A549 treated with CpdA at 1 μM for 4 hours (cell line): Measurements from ENCODE around the gene PRKD3. TPM values are rescaled to one million over a fixed set of nuclear protein-coding genes. Genes with fewer than 3 reads are reported as not detected.

Experiments used
- total RNA-seq: library from RNA; stranded (reverse); fragments of 200-300 nt; extraction: Qiagen RNA extraction; gene quantifications from 5 replicates; pipeline ENCODE4 v1.2.3, GENCODE V29; 2022; ENCODE audit warnings: low read depth

The PRKD3 gene
- 9.5 to 13.6 TPM (median 12.6 TPM) in 5 replicates for total RNA-seq

GRCh38 chr2:37324786-37325624 lies at the start of gene PRKD3:
Gene PRKD3 (minus strand): TSS chr2:37324833. CDS start chr2:37316524, 8,309 bp downstream.

GRCh38 chr2:37344453-37345361 lies 20.1 kb upstream of the PRKD3 start, which contains the start of gene QPCT:
Gene QPCT (plus strand): TSS chr2:37344630. CDS start chr2:37344732, 102 bp downstream.

Other genes with a start within 250 kb of the PRKD3 start
- 6.2 to 8.0 TPM (median 7.0 TPM) in 5 replicates for gene HEATR5B, start 240.5 kb downstream of the PRKD3 start, total RNA-seq
- gene GPATCH11, start 240.3 kb downstream of the PRKD3 start, total RNA-seq = 9.1 to 13.1 TPM (median 10.0 TPM) in 5 replicates
- gene EIF2AK2, start 167.9 kb downstream of the PRKD3 start, total RNA-seq = 18.9 to 35.6 TPM (median 26.0 TPM) in 5 replicates
- gene SULT6B1, start 136.2 kb downstream of the PRKD3 start, total RNA-seq = not detected in 5 replicates
- 39.5 to 52.7 TPM (median 43.0 TPM) in 5 replicates for gene CEBPZOS, start 128.3 kb downstream of the PRKD3 start, total RNA-seq
- 71.7 to 94.1 TPM (median 82.7 TPM) in 5 replicates for gene CEBPZ, start 93.2 kb downstream of the PRKD3 start, total RNA-seq
- 19.4 to 22.0 TPM (median 21.6 TPM) in 5 replicates for gene NDUFAF7, start 93.2 kb downstream of the PRKD3 start, total RNA-seq
- 16.4 to 20.3 TPM (median 17.8 TPM) in 5 replicates for gene QPCT, start 19.8 kb upstream of the PRKD3 start, total RNA-seq